H9 (cell line): ENCODE data around the gene INPP5A. TPM values are rescaled to one million over a fixed set of nuclear protein-coding genes. Genes with fewer than 3 reads are reported as not detected.

Experiments used
- DNase-seq: peaks from one replicate; pipeline ENCODE4 v3.0.0-alpha.2; 2017
- H2AFZ ChIP-seq: one replicate; pipeline ENCODE4 v1.6.1; 2013; ENCODE audit warnings: mild to moderate bottlenecking, low read length, control low read depth, moderate library complexity
- H2AK5ac ChIP-seq: 2 replicates; pipeline ENCODE4 v1.6.1; 2013; ENCODE audit warnings: low read length, control low read depth, mixed read lengths; ENCODE audit not compliant: insufficient read length
- H2BK120ac ChIP-seq: one replicate; pipeline ENCODE4 v1.6.1; 2013; ENCODE audit warnings: low read depth, mild to moderate bottlenecking, low read length, control low read depth, inconsistent platforms; ENCODE audit not compliant: poor library complexity, severe bottlenecking
- H2BK12ac ChIP-seq: 2 replicates; pipeline ENCODE4 v1.6.1; 2013; ENCODE audit warnings: low read length, control low read depth, mixed read lengths, low read depth; ENCODE audit not compliant: insufficient read length
- H2BK15ac ChIP-seq: 2 replicates; pipeline ENCODE4 v1.6.1; 2013; ENCODE audit warnings: low read depth, low read length, control low read depth
- H2BK20ac ChIP-seq: one replicate; pipeline ENCODE4 v1.6.1; 2013; ENCODE audit warnings: low read depth, mild to moderate bottlenecking, low read length, control low read depth, inconsistent platforms; ENCODE audit not compliant: poor library complexity, severe bottlenecking
- H2BK5ac ChIP-seq: 2 replicates; pipeline ENCODE4 v1.6.1; 2013; ENCODE audit warnings: low read length, control low read depth, mixed read lengths; ENCODE audit not compliant: insufficient read length
- H3K14ac ChIP-seq: 2 replicates; pipeline ENCODE4 v1.6.1; 2013; ENCODE audit warnings: low read length, control low read depth; ENCODE audit not compliant: insufficient read depth
- H3K18ac ChIP-seq: 2 replicates; pipeline ENCODE4 v1.6.1; 2013; ENCODE audit warnings: low read depth, mild to moderate bottlenecking, mixed read lengths, low read length, control low read depth; ENCODE audit not compliant: insufficient read length
- H3K23ac ChIP-seq: 2 replicates; pipeline ENCODE4 v1.6.1; 2013; ENCODE audit warnings: low read length, control low read depth, mixed read lengths, low read depth; ENCODE audit not compliant: insufficient read length
- H3K23me2 ChIP-seq: 2 replicates; pipeline ENCODE4 v1.6.1; 2013; ENCODE audit warnings: low read depth, mild to moderate bottlenecking, mixed read lengths, low read length, control low read depth; ENCODE audit not compliant: insufficient read length, poor library complexity, severe bottlenecking
- H3K27ac ChIP-seq: 2 replicates; pipeline ENCODE4 v1.5.1; 2013; ENCODE audit warnings: low read length, control low read depth, mixed read lengths, low read depth; ENCODE audit not compliant: insufficient read length
- H3K27me3 ChIP-seq: 2 replicates; pipeline ENCODE4 v1.6.1; 2013; ENCODE audit warnings: low read length, control low read depth, inconsistent platforms; ENCODE audit not compliant: insufficient read depth
- H3K4ac ChIP-seq: 2 replicates; pipeline ENCODE4 v1.6.1; 2013; ENCODE audit warnings: low read depth, mild to moderate bottlenecking, control low read depth, inconsistent platforms, low read length, moderate library complexity
- H3K4me1 ChIP-seq: 2 replicates; pipeline ENCODE4 v1.6.1; 2013; ENCODE audit warnings: low read length, control low read depth, inconsistent platforms; ENCODE audit not compliant: insufficient read depth
- H3K4me2 ChIP-seq: 2 replicates; pipeline ENCODE4 v1.6.1; 2013; ENCODE audit warnings: low read length, control low read depth, mixed read lengths; ENCODE audit not compliant: insufficient read length, insufficient read depth
- H3K56ac ChIP-seq: 2 replicates; pipeline ENCODE4 v1.6.1; 2013; ENCODE audit warnings: low read depth, mild to moderate bottlenecking, mixed read lengths, low read length, control low read depth; ENCODE audit not compliant: insufficient read length
- H3K79me1 ChIP-seq: 2 replicates; pipeline ENCODE4 v1.6.1; 2013; ENCODE audit warnings: low read depth, mild to moderate bottlenecking, moderate library complexity, low read length, control low read depth, inconsistent platforms; ENCODE audit not compliant: insufficient read depth, poor library complexity, severe bottlenecking
- H3K79me2 ChIP-seq: 2 replicates; pipeline ENCODE4 v1.6.1; 2013; ENCODE audit warnings: low read length, control low read depth, inconsistent platforms; ENCODE audit not compliant: insufficient read depth
- H3K9ac ChIP-seq: 2 replicates; pipeline ENCODE4 v1.6.1; 2013; ENCODE audit warnings: low read length, control low read depth, mixed read lengths; ENCODE audit not compliant: insufficient read length; ENCODE audit errors: extremely low read depth
- H3K9me3 ChIP-seq: one replicate; pipeline ENCODE4 v1.6.1; 2013; ENCODE audit warnings: low read depth, low read length, inconsistent platforms; ENCODE audit not compliant: control insufficient read depth
- H3T11ph ChIP-seq: one replicate; pipeline ENCODE4 v1.6.1; 2013; ENCODE audit warnings: mild to moderate bottlenecking, low read length, control low read depth, inconsistent platforms
- H4K20me1 ChIP-seq: one replicate; pipeline ENCODE4 v1.6.1; 2013; ENCODE audit not compliant: control insufficient read depth, insufficient read length, insufficient read depth
- H4K5ac ChIP-seq: 2 replicates; pipeline ENCODE4 v1.6.1; 2013; ENCODE audit warnings: low read depth, mild to moderate bottlenecking, mixed read lengths, low read length, control low read depth; ENCODE audit not compliant: insufficient read length
- H4K8ac ChIP-seq: replicated peaks from 2 replicates; pipeline ENCODE4 v1.6.1; 2013; ENCODE audit warnings: low read length, control low read depth, mixed read lengths, low read depth; ENCODE audit not compliant: insufficient read length
- H4K91ac ChIP-seq: 2 replicates; pipeline ENCODE4 v1.6.1; 2013; ENCODE audit warnings: low read depth, mild to moderate bottlenecking, moderate library complexity, mixed read lengths, low read length, control low read depth; ENCODE audit not compliant: insufficient read length
- H3K27ac Mint-ChIP-seq, 3 experiments: 2 replicates in 2 of 3; 3 replicates in 1 of 3; pipeline ENCODE4 v1.8.0; 2020 to 2021; ENCODE audit warnings: mixed read lengths in 3 of 3, mild to moderate bottlenecking in 1 of 3, moderate library complexity in 1 of 3
- H3K27me3 Mint-ChIP-seq: 2 replicates; pipeline ENCODE4 v1.8.0; 2021; ENCODE audit warnings: low read depth, mild to moderate bottlenecking, moderate library complexity, mixed read lengths
- H3K36me3 Mint-ChIP-seq, 3 experiments: 2 replicates in 2 of 3; 3 replicates in 1 of 3; pipeline ENCODE4 v1.8.0; 2020 to 2021; ENCODE audit warnings: low read depth in 3 of 3, mixed read lengths in 3 of 3; ENCODE audit not compliant: insufficient read depth in 1 of 3
- H3K4me1 Mint-ChIP-seq, 2 experiments: 2 replicates each; pipeline ENCODE4 v1.8.0; 2020; ENCODE audit warnings: mixed read lengths in 2 of 2
- H3K4me3 Mint-ChIP-seq, 2 experiments: 2 replicates in 1 of 2; 3 replicates in 1 of 2; pipeline ENCODE4 v1.8.0; 2020 to 2021; ENCODE audit warnings: mild to moderate bottlenecking in 2 of 2, mixed read lengths in 2 of 2, moderate library complexity in 1 of 2
- H3K9me3 Mint-ChIP-seq, 2 experiments: 2 replicates in 1 of 2; 3 replicates in 1 of 2; pipeline ENCODE4 v1.8.0; 2020; ENCODE audit warnings: mild to moderate bottlenecking in 2 of 2, mixed read lengths in 2 of 2, moderate library complexity in 1 of 2
- CTCF ChIP-seq: fragments of 200-600 bp; sonication (generic); conservative IDR thresholded peaks from 3 replicates; pipeline ENCODE4 v1.8.0; 2021; ENCODE audit warnings: antibody characterized with exemption, mild to moderate bottlenecking
- WGBS: extraction: QIAGEN DNeasy Blood & Tissue Kit; methylation state at CpG from one replicate; pipeline ENCODE4 v1.1.7; 2013; ENCODE audit warnings: missing lambda C conversion rate, low lambda C conversion rate, mixed read lengths; ENCODE audit not compliant: insufficient read length; ENCODE audit errors: extremely low coverage; 5-methylcytosine and 5-hydroxymethylcytosine counted together
- total RNA-seq: library from RNA; stranded (reverse); gene quantifications from 2 replicates; pipeline ENCODE4 v1.2.1, GENCODE V29; 2021

The INPP5A gene
- total RNA-seq, 1 experiment from 2014 or later: 17.7 TPM

- Histone ChIP-seq H2AFZ (no peak overlapping the region), H3K27me3 (no peaks in the 10 kb centered on the region), H3K23me2 (no peaks in the 10 kb centered on the region), H2AK5ac (no peak overlapping the region), H4K5ac (no peak overlapping the region), H4K91ac (no peak overlapping the region), H4K8ac (no peak overlapping the region), H3T11ph (no peak overlapping the region), H3K18ac (no peak overlapping the region), H2BK120ac (no peak overlapping the region), H3K56ac (no peak overlapping the region), H2BK20ac (no peak overlapping the region), H3K27ac (no peak overlapping the region), H3K9me3 (no peaks in the 10 kb centered on the region), H3K79me2 (no peaks in the 10 kb centered on the region), H2BK5ac (no peak overlapping the region), H2BK12ac (no peak overlapping the region), H3K4me2 (no peak overlapping the region), H3K23ac (no peak overlapping the region), H2BK15ac (no peak overlapping the region), H3K9ac (no peak overlapping the region), H3K79me1 (no peaks in the 10 kb centered on the region), H3K4me1 (no peaks in the 10 kb centered on the region), H4K20me1 (no peaks in the 10 kb centered on the region), H3K4ac (no peak overlapping the region), H3K14ac (no peak overlapping the region)
- DNase-seq: no peak
- H3K4me1 Mint-ChIP-seq: no peaks in the 10 kb centered on the region
- WGBS: no CpG with 5 or more reads among the region's 11 CpGs
- no peak overlapping the region for H3K4me3 Mint-ChIP-seq
- H3K36me3 Mint-ChIP-seq: no peaks in the 10 kb centered on the region; a peak in 1 of 7 replicates
- TF ChIP-seq CTCF: no peak
- peaks cover 3 to 6% of the 10 kb centered on the region in 2 experiments; a peak in 3 of 5 replicates for H3K9me3 Mint-ChIP-seq
- no peak overlapping the region for H3K27ac Mint-ChIP-seq
- H3K27me3 Mint-ChIP-seq: peaks cover 23% of the 10 kb centered on the region
These were observed 42.5 kb upstream of the INPP5A start for GRCh38 chr10:132494866-132495630.
